ENCODE results near the gene CDK14. TPM values are rescaled to one million over a fixed set of nuclear protein-coding genes. Genes with fewer than 3 reads are reported as not detected.

Gene CDK14
- total RNA-seq, 1 experiment from 2014 or later: 19.6 TPM

DNA sequence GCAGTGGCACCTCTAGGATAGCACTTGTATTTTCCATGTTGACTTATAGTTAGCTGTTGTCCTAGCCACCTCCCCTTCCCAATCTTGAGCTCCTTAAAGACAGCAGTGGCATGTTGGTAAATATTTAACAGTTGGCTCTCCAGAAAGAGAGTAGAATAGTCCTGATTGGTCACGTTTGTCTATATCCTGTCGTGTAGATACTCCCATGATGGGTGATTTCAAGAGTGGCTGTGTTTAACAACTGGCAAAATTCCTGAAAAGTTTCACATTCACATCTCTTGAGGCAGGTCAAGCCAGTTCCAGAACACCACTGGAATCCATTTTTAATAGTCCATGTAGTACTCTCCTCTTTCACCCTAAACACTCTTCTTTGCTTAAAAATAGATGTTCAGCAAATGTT, 599.9 kb downstream of the CDK14 start:
- no peak for DNase-seq (ENCODE audit: low spot score)

- DNase-seq (ENCODE audit: low spot score): no peak
These were observed 602.2 kb downstream of the CDK14 start for GRCh38 chr7:91198371-91198770.

- DNase-seq (ENCODE audit: low spot score): no peak
These were observed 603.5 kb downstream of the CDK14 start for GRCh38 chr7:91199601-91200000.

- no peak for DNase-seq (ENCODE audit: low spot score)
These were observed 605.5 kb downstream of the CDK14 start for GRCh38 chr7:91201442-91202113.

DNA sequence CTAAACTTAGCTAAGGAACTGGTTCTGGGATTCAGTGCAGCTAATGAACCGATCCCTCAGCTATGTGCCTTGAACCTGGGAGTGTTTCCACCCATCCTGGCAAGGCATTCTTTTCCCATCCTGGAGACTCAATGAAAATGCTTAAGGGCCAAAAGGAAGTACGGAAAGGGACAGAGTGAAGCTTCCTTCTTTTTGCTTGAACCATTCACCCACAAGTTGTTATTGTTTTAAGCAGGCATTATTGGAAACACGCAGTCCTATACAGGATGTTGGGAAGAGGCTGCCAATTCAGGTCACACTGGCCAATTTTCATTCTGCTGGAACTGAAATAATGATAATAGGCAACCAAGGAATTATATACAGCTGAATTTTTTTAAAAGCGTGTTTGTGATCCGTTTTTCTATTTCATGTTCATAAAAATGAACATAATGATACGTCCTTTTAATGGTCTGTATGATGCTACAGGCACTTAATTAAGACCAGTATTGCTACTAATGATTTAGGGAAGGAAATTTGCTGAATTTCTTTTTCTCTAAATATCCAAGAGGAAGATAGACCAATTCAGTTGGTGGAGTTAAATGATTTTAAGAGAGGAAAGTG, 610.3 kb downstream of the CDK14 start:
- DNase-seq (ENCODE audit: low spot score): no peak

GRCh38 chr7:91212582-91212981, 616.5 kb downstream of the CDK14 start:
- peak; percentile 18 for DNase-seq (ENCODE audit: low spot score)

DNA sequence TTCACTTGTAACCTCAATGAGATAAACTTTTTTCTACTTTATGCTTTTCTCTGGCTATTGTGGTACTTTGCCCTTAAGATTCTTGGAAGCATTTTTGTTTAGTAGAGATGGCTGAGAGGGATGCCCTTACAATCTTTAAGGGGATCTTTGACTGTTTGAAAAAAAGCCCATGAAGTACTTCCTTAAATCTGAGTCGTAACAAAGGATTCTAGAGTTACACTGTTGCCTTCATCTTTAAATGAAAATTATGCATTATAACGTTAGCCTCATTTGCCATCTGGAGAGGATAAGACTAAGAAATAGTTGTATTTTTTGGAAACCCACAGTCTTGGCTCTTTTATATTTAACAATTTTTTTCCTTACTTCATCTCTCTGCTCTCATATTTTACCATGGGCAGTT, 630.3 kb downstream of the CDK14 start:
- DNase-seq (ENCODE audit: low spot score): no peak

GRCh38 chr7:91228327-91228726, 632.2 kb downstream of the CDK14 start:
- DNase-seq (ENCODE audit: low spot score): no peak

DNA sequence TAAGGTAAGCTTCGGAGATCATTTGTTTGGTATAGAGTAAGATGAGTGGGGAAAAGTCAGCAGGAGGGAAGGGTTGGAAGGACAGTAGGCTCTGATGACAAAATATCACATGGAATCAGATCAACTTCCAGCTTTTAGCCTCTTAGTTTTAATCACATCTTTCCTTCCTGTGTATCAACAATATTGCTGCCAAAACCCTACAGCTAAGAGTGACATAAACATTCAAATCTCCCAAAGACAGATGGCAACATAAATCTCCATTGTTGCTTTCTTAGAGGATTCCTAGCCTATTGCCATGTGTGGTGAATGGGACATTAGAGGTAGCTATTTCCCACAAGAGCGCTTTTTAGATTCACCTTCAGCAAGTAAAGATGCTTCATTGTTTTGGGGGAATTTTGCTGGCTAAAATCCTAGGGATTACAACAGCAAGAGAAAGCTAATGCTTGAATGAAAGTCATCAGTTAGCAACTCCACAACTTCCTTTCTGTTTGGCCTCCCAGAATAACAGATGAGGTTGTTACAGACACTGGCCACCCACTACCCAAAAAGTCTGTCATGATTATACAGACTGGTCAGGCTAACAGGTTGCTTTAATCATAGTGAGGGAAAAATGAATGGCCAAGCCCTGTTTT, 632.9 kb downstream of the CDK14 start:
- DNase-seq (ENCODE audit: low spot score): peak; percentile 22

- DNase-seq (ENCODE audit: low spot score): no peak
These were observed 634.0 kb downstream of the CDK14 start for GRCh38 chr7:91230100-91230499.

DNA sequence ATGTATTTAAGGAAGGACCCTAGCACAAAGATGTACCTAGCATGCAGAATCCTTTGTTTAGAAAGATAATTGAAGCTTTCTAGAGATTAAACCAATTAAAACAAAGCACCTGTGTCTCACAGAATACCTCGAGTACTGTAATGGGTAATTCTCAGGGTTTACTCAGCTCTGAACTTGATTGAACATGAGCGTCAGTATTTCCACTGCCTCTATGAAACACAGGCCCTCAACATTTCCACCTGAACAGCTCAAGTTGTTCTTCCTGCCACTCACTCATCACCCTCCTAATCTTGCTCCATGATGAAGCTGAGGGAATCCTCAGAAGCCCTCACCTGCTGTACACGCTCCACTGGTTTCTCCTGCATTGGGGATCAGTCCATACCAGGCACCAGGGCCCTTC, 634.4 kb downstream of the CDK14 start:
- no peak for DNase-seq (ENCODE audit: low spot score)

- DNase-seq (ENCODE audit: low spot score): no peak
These were observed 637.1 kb downstream of the CDK14 start for GRCh38 chr7:91233212-91233611.

DNA sequence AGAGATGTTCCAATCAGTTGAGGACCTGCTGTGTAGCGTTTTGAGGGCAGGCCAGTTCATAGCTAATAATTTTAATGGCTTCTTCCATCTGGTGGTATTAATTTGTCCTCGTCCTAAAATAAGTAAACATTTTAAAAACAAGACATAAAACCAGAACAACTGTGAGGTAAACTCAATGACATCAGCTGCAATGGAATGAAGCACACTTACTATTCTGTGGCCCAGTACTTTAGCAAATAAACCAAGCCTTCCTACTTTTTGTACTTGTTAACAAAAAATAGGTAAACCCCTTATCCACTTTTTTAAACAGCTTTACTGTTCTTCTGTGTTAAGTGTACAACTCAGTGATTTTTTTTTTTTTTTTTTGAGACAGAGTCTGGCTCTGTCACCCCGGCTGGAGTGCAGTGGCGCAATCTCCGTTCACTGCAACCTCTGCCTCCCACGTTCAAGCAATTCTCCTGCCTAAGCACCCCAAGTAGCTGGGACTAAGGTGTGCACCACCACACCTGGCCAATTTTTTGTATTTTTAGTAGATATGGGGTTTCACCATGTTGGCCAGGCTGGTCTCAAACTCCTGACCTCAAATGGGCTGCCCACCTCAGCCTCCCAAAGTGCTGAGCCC, 639.2 kb downstream of the CDK14 start:
- no peak for DNase-seq (ENCODE audit: low spot score)

GRCh38 chr7:91239171-91239604, 643.1 kb downstream of the CDK14 start:
- peak; percentile 94 for DNase-seq (ENCODE audit: low spot score)

- no peak for DNase-seq (ENCODE audit: low spot score)
These were observed 643.7 kb downstream of the CDK14 start for GRCh38 chr7:91239772-91240171.

DNA sequence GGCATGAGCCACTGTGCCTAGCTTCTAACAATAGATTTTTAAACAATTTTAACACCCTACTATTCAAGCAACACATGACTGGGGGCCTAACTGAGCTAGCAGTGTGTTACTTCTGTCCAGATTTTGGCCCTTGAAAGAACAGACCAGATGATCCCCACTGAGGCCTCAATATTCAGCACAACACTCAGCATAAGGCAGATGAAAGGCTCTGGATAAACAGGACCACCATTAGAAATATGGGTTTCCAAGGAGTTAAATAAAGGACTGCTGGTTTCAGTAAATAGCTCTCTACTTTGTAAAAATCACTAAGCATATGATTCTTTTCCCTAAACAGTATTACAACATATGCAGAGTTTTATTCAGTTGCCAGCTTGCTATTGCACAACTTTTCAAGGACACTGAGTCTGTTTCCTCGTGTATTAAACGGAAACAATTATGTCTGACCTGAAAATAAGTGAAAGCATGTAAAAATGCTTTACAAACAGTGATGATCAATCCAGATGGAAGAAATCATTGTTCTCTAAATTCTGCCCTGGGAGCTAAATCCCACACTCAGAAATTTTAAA, 644.3 kb downstream of the CDK14 start:
- DNase-seq (ENCODE audit: low spot score): no peak

GRCh38 chr7:91242097-91242844, 646.1 kb downstream of the CDK14 start:
- no peak for DNase-seq (ENCODE audit: low spot score)

GRCh38 chr7:91243591-91244301, 647.6 kb downstream of the CDK14 start:
- DNase-seq (ENCODE audit: low spot score): no peak

DNA sequence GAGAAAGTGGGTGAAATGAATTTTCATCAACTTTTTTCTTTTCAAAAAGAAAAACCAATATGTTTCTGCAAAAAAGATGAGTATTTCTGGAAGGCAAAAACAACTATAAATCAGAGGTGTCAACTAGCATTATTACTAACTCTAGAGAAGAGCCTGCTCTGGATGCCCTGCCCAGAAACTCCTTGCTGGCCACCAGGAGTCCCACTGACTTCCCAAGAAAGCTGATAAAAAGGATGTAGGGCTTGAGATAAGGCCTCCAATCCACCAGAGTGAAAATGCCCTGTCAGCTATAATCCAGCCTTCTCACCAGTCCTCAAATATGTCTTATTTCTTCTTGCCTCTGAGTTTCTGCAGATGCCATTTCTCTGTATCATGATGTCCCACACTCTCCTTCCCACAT, 651.4 kb downstream of the CDK14 start:
- DNase-seq (ENCODE audit: low spot score): no peak

DNA sequence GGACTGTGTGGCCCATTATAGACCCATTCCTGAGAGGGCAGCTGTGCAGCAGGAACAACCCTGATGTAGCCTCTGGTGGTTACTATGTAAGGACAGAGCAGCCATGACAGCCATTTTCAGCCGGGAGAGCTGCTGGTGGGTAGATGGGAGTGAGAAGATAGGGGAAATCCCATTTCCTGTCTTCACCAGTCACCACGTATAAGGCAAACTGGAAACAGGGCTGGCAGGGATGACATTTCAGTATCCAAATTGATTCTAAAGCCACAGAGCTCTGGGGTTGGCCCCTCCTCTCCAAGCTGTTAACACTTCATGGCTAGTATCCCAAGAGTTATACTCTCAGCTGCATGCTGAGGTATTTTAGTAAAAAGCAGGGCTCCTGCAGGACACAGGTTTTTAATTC, 652.9 kb downstream of the CDK14 start:
- peak; percentile 47 for DNase-seq (ENCODE audit: low spot score)

Measured in A172 (cell line).